K562 (cell line): ENCODE measurements around the gene RHPN2. TPM values are rescaled to one million over a fixed set of nuclear protein-coding genes. Genes with fewer than 3 reads are reported as not detected.

ENCODE experiments used
- E2F3 ChIP-seq: fragments of 250-450 bp; sonication (Bioruptor Pico); IDR thresholded peaks from 2 replicates; pipeline ENCODE4 v1.4.0; 2020; ENCODE audit warnings: mild to moderate bottlenecking
- ELF1 ChIP-seq: fragments of 200-800 bp; sonication (Bioruptor generic); IDR thresholded peaks from 2 replicates; pipeline ENCODE4 v1.6.1; 2016; ENCODE audit warnings: missing genetic modification characterization, missing compliant biosample characterization
- JUN ChIP-seq, 2 experiments: sonication (generic) in 1 of 2; formaldehyde crosslinking in 1 of 2; IDR thresholded peaks; 2 replicates each; pipeline versions ENCODE4 v1.6.1 to v1.8.0; 2012 to 2022; ENCODE audit warnings: borderline replicate concordance in 2 of 2, mild to moderate bottlenecking in 2 of 2, improper control_type of control experiment in 1 of 2, low read depth in 1 of 2, low read length in 1 of 2, missing genetic modification reagents in 1 of 2
- RBM22 ChIP-seq: fragments of 200-400 bp; formaldehyde crosslinking; IDR thresholded peaks from 2 replicates; pipeline ENCODE4 v1.6.1; 2018; ENCODE audit warnings: low read length, low read depth; ENCODE audit not compliant: poor library complexity, severe bottlenecking
- TAF7 ChIP-seq: fragments of 450-650 bp; IDR thresholded peaks from 2 replicates; pipeline ENCODE4 v1.6.1; 2016; ENCODE audit warnings: missing genetic modification characterization, missing compliant biosample characterization
- polyA plus RNA-seq, 8 experiments: library from polyadenylated mRNA; depleted of rRNA in 4 of 8; stranded (reverse) in 5 of 8; unstranded in 3 of 8; fragments of >200 nt; fragmentation: Nextera tagmentation in 2 of 8; fragmentation: Illumina TruSeq in 1 of 8; extraction: Ambion mirVana in 2 of 8; extraction: Trizol in 1 of 8; gene quantifications; 2 replicates each; pipeline versions ENCODE4 v1.2.1 to v1.2.3, GENCODE V29; 2011 to 2014; ENCODE audit warnings: inconsistent platforms in 1 of 8, missing spikeins in 1 of 8
- total RNA-seq, 7 experiments: library from RNA; depleted of rRNA in 6 of 7; stranded (reverse); fragments of >200 nt in 6 of 7; fragmentation: Illumina TruSeq in 2 of 7; extraction: Trizol in 2 of 7; gene quantifications; 2 replicates each; pipeline versions ENCODE4 v1.2.1 to v1.2.3, GENCODE V29; 2011 to 2021; ENCODE audit warnings: low replicate concordance in 1 of 7
- TF ChIP-seq, protein P1 (sequence below): fragments of 200-600 bp; sonication (generic); IDR thresholded peaks from one replicate; pipeline ENCODE4 v1.6.1; 2012; ENCODE audit warnings: mild to moderate bottlenecking, low read depth, low read length, inconsistent platforms
- TF ChIP-seq, protein P2 (sequence below), 2 experiments: fragments of 150-350 bp in 1 of 2; IDR thresholded peaks; 2 replicates each; pipeline ENCODE4 v1.6.1; 2012 to 2016; ENCODE audit warnings: low read depth in 2 of 2, low read length in 2 of 2, mild to moderate bottlenecking in 1 of 2, moderate library complexity in 1 of 2
- TF ChIP-seq, protein P3 (sequence below): sonication (generic); formaldehyde crosslinking; IDR thresholded peaks from 2 replicates; pipeline ENCODE4 v1.8.0; 2022; ENCODE audit warnings: mild to moderate bottlenecking, missing genetic modification reagents

The RHPN2 gene
- total and polyA plus RNA-seq, 9 of the 15 experiments (the other 6 are each of a cell fraction or from before 2014, with no cell fraction given): 0.63 to 9.9 (median 3.2) TPM

DNA sequence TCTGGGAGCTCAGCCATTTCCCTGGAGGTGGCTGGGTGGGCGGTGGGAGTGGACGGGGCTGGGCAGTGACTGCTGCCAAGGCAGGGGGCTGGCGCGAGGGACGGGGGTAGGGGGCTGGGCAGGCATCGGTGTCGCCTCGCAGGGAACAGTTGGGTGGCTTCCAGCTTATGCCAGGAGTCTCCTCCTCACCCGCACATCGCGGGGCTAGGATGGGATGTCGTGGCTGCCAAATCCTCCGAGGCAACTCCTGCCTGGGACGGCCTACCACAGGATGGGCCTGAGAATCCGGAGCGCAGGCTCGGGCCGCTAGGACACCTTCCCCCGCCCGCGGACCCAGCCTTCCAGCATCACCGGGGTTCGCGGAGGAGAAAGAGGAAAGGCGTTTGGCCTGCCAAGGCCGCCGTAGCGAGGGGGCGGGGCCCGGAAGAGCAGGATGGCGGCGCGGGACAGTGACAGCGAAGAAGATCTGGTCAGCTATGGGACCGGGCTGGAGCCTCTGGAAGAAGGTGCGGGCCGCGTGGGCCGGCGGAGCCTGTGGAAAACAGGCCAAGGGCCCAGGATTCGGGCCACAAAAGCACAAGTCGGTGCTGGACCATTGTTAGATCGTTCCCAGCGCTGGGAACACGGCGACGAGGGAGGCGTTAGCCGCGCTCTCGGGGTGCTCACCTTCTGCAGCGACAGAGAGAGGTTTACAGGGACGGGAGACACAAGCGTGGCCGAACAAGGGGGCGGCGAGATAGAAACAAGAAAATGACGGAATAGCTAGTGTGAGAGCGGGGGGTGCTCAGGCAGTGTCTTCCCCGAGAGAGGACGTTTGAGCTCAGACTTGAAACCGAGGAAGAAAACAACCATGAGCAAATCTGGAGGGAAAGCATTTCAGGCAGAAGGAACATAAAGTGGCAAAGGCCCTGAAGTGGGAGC, 16.3 kb upstream of the RHPN2 start, which contains the start of gene GPATCH1 (continued):
- TF ChIP-seq, protein P1, sequence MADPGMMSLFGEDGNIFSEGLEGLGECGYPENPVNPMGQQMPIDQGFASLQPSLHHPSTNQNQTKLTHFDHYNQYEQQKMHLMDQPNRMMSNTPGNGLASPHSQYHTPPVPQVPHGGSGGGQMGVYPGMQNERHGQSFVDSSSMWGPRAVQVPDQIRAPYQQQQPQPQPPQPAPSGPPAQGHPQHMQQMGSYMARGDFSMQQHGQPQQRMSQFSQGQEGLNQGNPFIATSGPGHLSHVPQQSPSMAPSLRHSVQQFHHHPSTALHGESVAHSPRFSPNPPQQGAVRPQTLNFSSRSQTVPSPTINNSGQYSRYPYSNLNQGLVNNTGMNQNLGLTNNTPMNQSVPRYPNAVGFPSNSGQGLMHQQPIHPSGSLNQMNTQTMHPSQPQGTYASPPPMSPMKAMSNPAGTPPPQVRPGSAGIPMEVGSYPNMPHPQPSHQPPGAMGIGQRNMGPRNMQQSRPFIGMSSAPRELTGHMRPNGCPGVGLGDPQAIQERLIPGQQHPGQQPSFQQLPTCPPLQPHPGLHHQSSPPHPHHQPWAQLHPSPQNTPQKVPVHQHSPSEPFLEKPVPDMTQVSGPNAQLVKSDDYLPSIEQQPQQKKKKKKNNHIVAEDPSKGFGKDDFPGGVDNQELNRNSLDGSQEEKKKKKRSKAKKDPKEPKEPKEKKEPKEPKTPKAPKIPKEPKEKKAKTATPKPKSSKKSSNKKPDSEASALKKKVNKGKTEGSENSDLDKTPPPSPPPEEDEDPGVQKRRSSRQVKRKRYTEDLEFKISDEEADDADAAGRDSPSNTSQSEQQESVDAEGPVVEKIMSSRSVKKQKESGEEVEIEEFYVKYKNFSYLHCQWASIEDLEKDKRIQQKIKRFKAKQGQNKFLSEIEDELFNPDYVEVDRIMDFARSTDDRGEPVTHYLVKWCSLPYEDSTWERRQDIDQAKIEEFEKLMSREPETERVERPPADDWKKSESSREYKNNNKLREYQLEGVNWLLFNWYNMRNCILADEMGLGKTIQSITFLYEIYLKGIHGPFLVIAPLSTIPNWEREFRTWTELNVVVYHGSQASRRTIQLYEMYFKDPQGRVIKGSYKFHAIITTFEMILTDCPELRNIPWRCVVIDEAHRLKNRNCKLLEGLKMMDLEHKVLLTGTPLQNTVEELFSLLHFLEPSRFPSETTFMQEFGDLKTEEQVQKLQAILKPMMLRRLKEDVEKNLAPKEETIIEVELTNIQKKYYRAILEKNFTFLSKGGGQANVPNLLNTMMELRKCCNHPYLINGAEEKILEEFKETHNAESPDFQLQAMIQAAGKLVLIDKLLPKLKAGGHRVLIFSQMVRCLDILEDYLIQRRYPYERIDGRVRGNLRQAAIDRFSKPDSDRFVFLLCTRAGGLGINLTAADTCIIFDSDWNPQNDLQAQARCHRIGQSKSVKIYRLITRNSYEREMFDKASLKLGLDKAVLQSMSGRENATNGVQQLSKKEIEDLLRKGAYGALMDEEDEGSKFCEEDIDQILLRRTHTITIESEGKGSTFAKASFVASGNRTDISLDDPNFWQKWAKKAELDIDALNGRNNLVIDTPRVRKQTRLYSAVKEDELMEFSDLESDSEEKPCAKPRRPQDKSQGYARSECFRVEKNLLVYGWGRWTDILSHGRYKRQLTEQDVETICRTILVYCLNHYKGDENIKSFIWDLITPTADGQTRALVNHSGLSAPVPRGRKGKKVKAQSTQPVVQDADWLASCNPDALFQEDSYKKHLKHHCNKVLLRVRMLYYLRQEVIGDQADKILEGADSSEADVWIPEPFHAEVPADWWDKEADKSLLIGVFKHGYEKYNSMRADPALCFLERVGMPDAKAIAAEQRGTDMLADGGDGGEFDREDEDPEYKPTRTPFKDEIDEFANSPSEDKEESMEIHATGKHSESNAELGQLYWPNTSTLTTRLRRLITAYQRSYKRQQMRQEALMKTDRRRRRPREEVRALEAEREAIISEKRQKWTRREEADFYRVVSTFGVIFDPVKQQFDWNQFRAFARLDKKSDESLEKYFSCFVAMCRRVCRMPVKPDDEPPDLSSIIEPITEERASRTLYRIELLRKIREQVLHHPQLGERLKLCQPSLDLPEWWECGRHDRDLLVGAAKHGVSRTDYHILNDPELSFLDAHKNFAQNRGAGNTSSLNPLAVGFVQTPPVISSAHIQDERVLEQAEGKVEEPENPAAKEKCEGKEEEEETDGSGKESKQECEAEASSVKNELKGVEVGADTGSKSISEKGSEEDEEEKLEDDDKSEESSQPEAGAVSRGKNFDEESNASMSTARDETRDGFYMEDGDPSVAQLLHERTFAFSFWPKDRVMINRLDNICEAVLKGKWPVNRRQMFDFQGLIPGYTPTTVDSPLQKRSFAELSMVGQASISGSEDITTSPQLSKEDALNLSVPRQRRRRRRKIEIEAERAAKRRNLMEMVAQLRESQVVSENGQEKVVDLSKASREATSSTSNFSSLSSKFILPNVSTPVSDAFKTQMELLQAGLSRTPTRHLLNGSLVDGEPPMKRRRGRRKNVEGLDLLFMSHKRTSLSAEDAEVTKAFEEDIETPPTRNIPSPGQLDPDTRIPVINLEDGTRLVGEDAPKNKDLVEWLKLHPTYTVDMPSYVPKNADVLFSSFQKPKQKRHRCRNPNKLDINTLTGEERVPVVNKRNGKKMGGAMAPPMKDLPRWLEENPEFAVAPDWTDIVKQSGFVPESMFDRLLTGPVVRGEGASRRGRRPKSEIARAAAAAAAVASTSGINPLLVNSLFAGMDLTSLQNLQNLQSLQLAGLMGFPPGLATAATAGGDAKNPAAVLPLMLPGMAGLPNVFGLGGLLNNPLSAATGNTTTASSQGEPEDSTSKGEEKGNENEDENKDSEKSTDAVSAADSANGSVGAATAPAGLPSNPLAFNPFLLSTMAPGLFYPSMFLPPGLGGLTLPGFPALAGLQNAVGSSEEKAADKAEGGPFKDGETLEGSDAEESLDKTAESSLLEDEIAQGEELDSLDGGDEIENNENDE: no peak
- peak; percentile 69 for TF ChIP-seq TAF7 (tag)
- TF ChIP-seq JUN (IDR thresholded peaks at IDR 0.05; ENCODE audit: borderline replicate concordance, low read depth, low read length): peak; percentile 33; the same call in 1 of the 2 replicates
- TF ChIP-seq JUN (CRISPR knock-in tag; IDR thresholded peaks at IDR 0.05; ENCODE audit: borderline replicate concordance): 0 out of 2 replicates have a peak, but pooled peaks have one; percentile 59
- TF ChIP-seq, protein P2, sequence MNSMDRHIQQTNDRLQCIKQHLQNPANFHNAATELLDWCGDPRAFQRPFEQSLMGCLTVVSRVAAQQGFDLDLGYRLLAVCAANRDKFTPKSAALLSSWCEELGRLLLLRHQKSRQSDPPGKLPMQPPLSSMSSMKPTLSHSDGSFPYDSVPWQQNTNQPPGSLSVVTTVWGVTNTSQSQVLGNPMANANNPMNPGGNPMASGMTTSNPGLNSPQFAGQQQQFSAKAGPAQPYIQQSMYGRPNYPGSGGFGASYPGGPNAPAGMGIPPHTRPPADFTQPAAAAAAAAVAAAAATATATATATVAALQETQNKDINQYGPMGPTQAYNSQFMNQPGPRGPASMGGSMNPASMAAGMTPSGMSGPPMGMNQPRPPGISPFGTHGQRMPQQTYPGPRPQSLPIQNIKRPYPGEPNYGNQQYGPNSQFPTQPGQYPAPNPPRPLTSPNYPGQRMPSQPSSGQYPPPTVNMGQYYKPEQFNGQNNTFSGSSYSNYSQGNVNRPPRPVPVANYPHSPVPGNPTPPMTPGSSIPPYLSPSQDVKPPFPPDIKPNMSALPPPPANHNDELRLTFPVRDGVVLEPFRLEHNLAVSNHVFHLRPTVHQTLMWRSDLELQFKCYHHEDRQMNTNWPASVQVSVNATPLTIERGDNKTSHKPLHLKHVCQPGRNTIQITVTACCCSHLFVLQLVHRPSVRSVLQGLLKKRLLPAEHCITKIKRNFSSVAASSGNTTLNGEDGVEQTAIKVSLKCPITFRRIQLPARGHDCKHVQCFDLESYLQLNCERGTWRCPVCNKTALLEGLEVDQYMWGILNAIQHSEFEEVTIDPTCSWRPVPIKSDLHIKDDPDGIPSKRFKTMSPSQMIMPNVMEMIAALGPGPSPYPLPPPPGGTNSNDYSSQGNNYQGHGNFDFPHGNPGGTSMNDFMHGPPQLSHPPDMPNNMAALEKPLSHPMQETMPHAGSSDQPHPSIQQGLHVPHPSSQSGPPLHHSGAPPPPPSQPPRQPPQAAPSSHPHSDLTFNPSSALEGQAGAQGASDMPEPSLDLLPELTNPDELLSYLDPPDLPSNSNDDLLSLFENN (IDR thresholded peaks at IDR 0.05; ENCODE audit: low read depth in 2 of 2, low read length in 2 of 2): 0 out of 4 replicates have a peak, but pooled peaks of 1 of the 2 experiments have one; percentile 44
- TF ChIP-seq, protein P3, sequence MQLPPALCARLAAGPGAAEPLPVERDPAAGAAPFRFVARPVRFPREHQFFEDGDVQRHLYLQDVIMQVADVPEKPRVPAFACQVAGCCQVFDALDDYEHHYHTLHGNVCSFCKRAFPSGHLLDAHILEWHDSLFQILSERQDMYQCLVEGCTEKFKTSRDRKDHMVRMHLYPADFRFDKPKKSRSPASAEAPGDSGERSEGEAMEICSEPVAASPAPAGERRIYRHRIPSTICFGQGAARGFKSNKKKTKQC (CRISPR knock-in tag): peak; percentile 63; the same call in 1 of the 2 replicates
- peak; percentile 96 for TF ChIP-seq ELF1 (tag)
- peak; percentile 34 for TF ChIP-seq RBM22
- no peak for TF ChIP-seq E2F3 (CRISPR knock-in tag)
